Measurements from ENCODE around the gene NQO1. TPM values are rescaled to one million over a fixed set of nuclear protein-coding genes. Genes with fewer than 3 reads are reported as not detected.

The NQO1 gene
- total RNA-seq, 1 donor from 2014 or later: 7.2 TPM

- Mint-ChIP-seq H3K9me3 (ENCODE audit: unreplicated experiment) (no peaks in the 10 kb centered on the region), H3K4me3 (ENCODE audit: unreplicated experiment) (no peak overlapping the region)
- DNase-seq: no peak
Observed at GRCh38 chr16:69698404-69698803, 28.0 kb downstream of the NQO1 start.

GRCh38 chr16:69693916-69694315 lies 32.4 kb downstream of the NQO1 start:
- peaks cover 17% of the 10 kb centered on the region for H3K36me3 Mint-ChIP-seq (ENCODE audit: unreplicated experiment)
- no peak overlapping the region for H3K27ac Mint-ChIP-seq (ENCODE audit: unreplicated experiment)
- no peaks in the 10 kb centered on the region for H3K27me3 Mint-ChIP-seq (ENCODE audit: unreplicated experiment)
- no peaks in the 10 kb centered on the region for H3K4me1 Mint-ChIP-seq (ENCODE audit: low read depth, unreplicated experiment)
- peaks cover 2% of the 10 kb centered on the region for H3K9me3 Mint-ChIP-seq (ENCODE audit: unreplicated experiment)
- no peak for DNase-seq
- no peak for TF ChIP-seq CTCF (IDR thresholded peaks at IDR 0.05; ENCODE audit: partially characterized antibody, unreplicated experiment)
- no peak overlapping the region for H3K4me3 Mint-ChIP-seq (ENCODE audit: unreplicated experiment)

More at GRCh38 chr16:69698404-69698803, 28.0 kb downstream of the NQO1 start:
- TF ChIP-seq CTCF (IDR thresholded peaks at IDR 0.05; ENCODE audit: partially characterized antibody, unreplicated experiment): no peak
- peaks cover 7% of the 10 kb centered on the region for H3K36me3 Mint-ChIP-seq (ENCODE audit: unreplicated experiment)
- H3K27ac Mint-ChIP-seq (ENCODE audit: unreplicated experiment): no peak overlapping the region
- peaks cover 2% of the 10 kb centered on the region for H3K4me1 Mint-ChIP-seq (ENCODE audit: low read depth, unreplicated experiment)
- no peaks in the 10 kb centered on the region for H3K27me3 Mint-ChIP-seq (ENCODE audit: unreplicated experiment)

GRCh38 chr16:69691980-69692911 lies 34.1 kb downstream of the NQO1 start:
- peaks cover 2% of the 10 kb centered on the region for H3K9me3 Mint-ChIP-seq (ENCODE audit: unreplicated experiment)
- TF ChIP-seq CTCF (IDR thresholded peaks at IDR 0.05; ENCODE audit: partially characterized antibody, unreplicated experiment): no peak
- no peak for DNase-seq
- H3K4me1 Mint-ChIP-seq (ENCODE audit: low read depth, unreplicated experiment): no peaks in the 10 kb centered on the region
- H3K27me3 Mint-ChIP-seq (ENCODE audit: unreplicated experiment): no peaks in the 10 kb centered on the region
- H3K4me3 Mint-ChIP-seq (ENCODE audit: unreplicated experiment): no peak overlapping the region
- peaks cover 17% of the 10 kb centered on the region for H3K36me3 Mint-ChIP-seq (ENCODE audit: unreplicated experiment)
- H3K27ac Mint-ChIP-seq (ENCODE audit: unreplicated experiment): no peak overlapping the region

GRCh38 chr16:69688589-69688988 lies 37.8 kb downstream of the NQO1 start:
- no peak for DNase-seq
- H3K27ac Mint-ChIP-seq (ENCODE audit: unreplicated experiment): no peak overlapping the region
- H3K36me3 Mint-ChIP-seq (ENCODE audit: unreplicated experiment): peaks cover 12% of the 10 kb centered on the region
- H3K27me3 Mint-ChIP-seq (ENCODE audit: unreplicated experiment): peaks cover 2% of the 10 kb centered on the region
- H3K9me3 Mint-ChIP-seq (ENCODE audit: unreplicated experiment): peaks cover 3% of the 10 kb centered on the region
- H3K4me3 Mint-ChIP-seq (ENCODE audit: unreplicated experiment): no peak overlapping the region
- H3K4me1 Mint-ChIP-seq (ENCODE audit: low read depth, unreplicated experiment): no peaks in the 10 kb centered on the region
- no peak for TF ChIP-seq CTCF (IDR thresholded peaks at IDR 0.05; ENCODE audit: partially characterized antibody, unreplicated experiment)

- Mint-ChIP-seq H3K4me3 (ENCODE audit: unreplicated experiment) (no peak overlapping the region), H3K27me3 (ENCODE audit: unreplicated experiment) (no peaks in the 10 kb centered on the region), H3K36me3 (ENCODE audit: unreplicated experiment) (no peaks in the 10 kb centered on the region), H3K9me3 (ENCODE audit: unreplicated experiment) (no peaks in the 10 kb centered on the region), H3K4me1 (ENCODE audit: low read depth, unreplicated experiment) (no peaks in the 10 kb centered on the region), H3K27ac (ENCODE audit: unreplicated experiment) (no peak overlapping the region)
- no peak for DNase-seq
- TF ChIP-seq CTCF (IDR thresholded peaks at IDR 0.05; ENCODE audit: partially characterized antibody, unreplicated experiment): no peak
Observed at GRCh38 chr16:69680358-69680757, 46.0 kb downstream of the NQO1 start.

Data from glutamatergic neuron (in vitro differentiated cells).